A673 (cell line): ENCODE measurements around the gene KMT5B. TPM values are rescaled to one million over a fixed set of nuclear protein-coding genes. Genes with fewer than 3 reads are reported as not detected.
"Not testable (repeated sequence)": the region's sequence is repeated elsewhere in the genome, so short reads cannot be mapped to it uniquely, and the experiment has no call there.

Experiments used
- BruUV-seq: library from RNA; stranded (reverse); fragments of 400-500 nt; replicated peaks from 2 replicates; lab custom pipeline; 2021; lab: Mats Ljungman, UMichigan
- CTCF ChIA-PET: fragments of 300-600 bp; sonication (Branson Sonifier 250); formaldehyde crosslinking; loops from one replicate; lab custom pipeline; 2022; ENCODE audit warnings: antibody characterized with exemption; lab: Charles Lee
- POLR2A ChIA-PET: fragments of 300-600 bp; sonication (Branson Sonifier 250); formaldehyde crosslinking; loops from one replicate; lab custom pipeline; 2022; ENCODE audit warnings: antibody characterized with exemption; ENCODE audit not compliant: low non-redundant PET; lab: Charles Lee
- DNase-seq: peaks from one replicate; pipeline ENCODE4 v3.0.0-alpha.2; 2015; ENCODE audit warnings: low spot score
- H3K27ac ChIP-seq: fragments of 200-600 bp; sonication (generic); 2 replicates; pipeline ENCODE4 v1.5.1; 2016; ENCODE audit warnings: mixed run types, low read depth, mild to moderate bottlenecking, mixed read lengths, antibody characterized with exemption, low read length; ENCODE audit not compliant: poor library complexity, severe bottlenecking
- H3K27me3 ChIP-seq: fragments of 200-600 bp; sonication (generic); replicated peaks from 2 replicates; pipeline ENCODE4 v1.6.1; 2017; ENCODE audit warnings: mixed run types, low read depth, mild to moderate bottlenecking, mixed read lengths, antibody characterized with exemption, low read length; ENCODE audit not compliant: insufficient read depth, poor library complexity
- H3K36me3 ChIP-seq: fragments of 200-600 bp; sonication (generic); 2 replicates; pipeline ENCODE4 v1.6.1; 2016; ENCODE audit warnings: mixed run types, mild to moderate bottlenecking, mixed read lengths, antibody characterized with exemption, low read length; ENCODE audit not compliant: insufficient read depth, poor library complexity, severe bottlenecking
- H3K4me1 ChIP-seq: fragments of 200-600 bp; sonication (generic); 2 replicates; pipeline ENCODE4 v1.6.1; 2017; ENCODE audit warnings: mixed run types, mild to moderate bottlenecking, mixed read lengths, antibody characterized with exemption, low read length; ENCODE audit not compliant: insufficient read depth, poor library complexity, severe bottlenecking
- H3K4me3 ChIP-seq: fragments of 200-600 bp; sonication (generic); 2 replicates; pipeline ENCODE4 v1.5.1; 2016; ENCODE audit warnings: low read depth, mixed run types, mild to moderate bottlenecking, mixed read lengths, low read length; ENCODE audit not compliant: poor library complexity, severe bottlenecking
- H3K9me3 ChIP-seq: fragments of 200-600 bp; sonication (generic); 2 replicates; pipeline ENCODE4 v1.6.1; 2016; ENCODE audit warnings: mixed run types, low read depth, mild to moderate bottlenecking, mixed read lengths, antibody characterized with exemption, low read length; ENCODE audit not compliant: poor library complexity, severe bottlenecking
- EZH2 ChIP-seq: fragments of 200-600 bp; sonication (generic); IDR thresholded peaks from 2 replicates; pipeline ENCODE4 v1.6.1; 2017; ENCODE audit warnings: borderline replicate concordance, low read depth, mild to moderate bottlenecking, mixed read lengths, antibody characterized with exemption, low read length; ENCODE audit not compliant: poor library complexity, severe bottlenecking
- intact Hi-C: fragments of 100-400 bp; cut with micrococcal nuclease; formaldehyde crosslinking; loops from one replicate; pipeline ENCODE4 v1.10.0; 2022; ENCODE audit not compliant: unreplicated experiment
- total RNA-seq: library from RNA; stranded (reverse); gene quantifications from 2 replicates; pipeline ENCODE4 v1.2.3, GENCODE V29; 2021
- TF ChIP-seq, protein P1 (sequence below): fragments of 300-800, 200-600 bp; sonication (generic); conservative IDR thresholded peaks from 2 replicates; pipeline ENCODE4 v1.5.1; 2017; ENCODE audit warnings: low read depth, mild to moderate bottlenecking, antibody characterized with exemption, low read length, moderate library complexity, mixed read lengths

KMT5B gene
- total RNA-seq, 1 experiment from 2014 or later, result 35.4 TPM

DNA sequence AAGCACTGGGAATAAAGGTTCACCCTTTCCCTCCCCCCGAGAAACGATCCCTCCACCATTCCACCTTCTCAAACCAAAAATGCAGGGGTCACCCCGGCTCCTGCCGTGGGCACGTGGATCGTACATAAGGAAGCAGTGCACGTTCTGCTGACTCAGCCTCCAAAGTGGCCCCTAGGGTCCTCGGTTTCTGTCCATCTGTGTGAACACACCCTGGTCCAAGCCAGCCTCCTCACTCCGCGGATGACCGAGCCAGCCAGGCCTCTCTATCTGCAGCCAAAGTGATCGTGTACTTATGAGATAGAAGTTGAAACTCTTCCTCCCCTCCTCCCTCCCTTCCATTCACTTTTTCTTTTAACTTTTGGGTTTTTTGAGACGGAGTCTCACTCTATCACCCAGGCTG, 42.4 kb upstream of the KMT5B start:
- H3K4me1 ChIP-seq, result peaks cover 17% of the 10 kb centered on the region
- no peak overlapping the region for H3K4me3 ChIP-seq
- no peaks in the 10 kb centered on the region for H3K36me3 ChIP-seq
- no peak for DNase-seq
- TF ChIP-seq, protein P1, sequence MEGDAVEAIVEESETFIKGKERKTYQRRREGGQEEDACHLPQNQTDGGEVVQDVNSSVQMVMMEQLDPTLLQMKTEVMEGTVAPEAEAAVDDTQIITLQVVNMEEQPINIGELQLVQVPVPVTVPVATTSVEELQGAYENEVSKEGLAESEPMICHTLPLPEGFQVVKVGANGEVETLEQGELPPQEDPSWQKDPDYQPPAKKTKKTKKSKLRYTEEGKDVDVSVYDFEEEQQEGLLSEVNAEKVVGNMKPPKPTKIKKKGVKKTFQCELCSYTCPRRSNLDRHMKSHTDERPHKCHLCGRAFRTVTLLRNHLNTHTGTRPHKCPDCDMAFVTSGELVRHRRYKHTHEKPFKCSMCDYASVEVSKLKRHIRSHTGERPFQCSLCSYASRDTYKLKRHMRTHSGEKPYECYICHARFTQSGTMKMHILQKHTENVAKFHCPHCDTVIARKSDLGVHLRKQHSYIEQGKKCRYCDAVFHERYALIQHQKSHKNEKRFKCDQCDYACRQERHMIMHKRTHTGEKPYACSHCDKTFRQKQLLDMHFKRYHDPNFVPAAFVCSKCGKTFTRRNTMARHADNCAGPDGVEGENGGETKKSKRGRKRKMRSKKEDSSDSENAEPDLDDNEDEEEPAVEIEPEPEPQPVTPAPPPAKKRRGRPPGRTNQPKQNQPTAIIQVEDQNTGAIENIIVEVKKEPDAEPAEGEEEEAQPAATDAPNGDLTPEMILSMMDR, result no peak
- no peak for TF ChIP-seq EZH2
- H3K27ac ChIP-seq, result no peak overlapping the region
- ChIA-PET CTCF (no interaction called here), POLR2A (no interaction called here)
- H3K27me3 ChIP-seq, result no peaks in the 10 kb centered on the region
- intact Hi-C loops, result no loop called here
- no peaks in the 10 kb centered on the region for H3K9me3 ChIP-seq
- BruUV-seq, result no TSS peak

DNA sequence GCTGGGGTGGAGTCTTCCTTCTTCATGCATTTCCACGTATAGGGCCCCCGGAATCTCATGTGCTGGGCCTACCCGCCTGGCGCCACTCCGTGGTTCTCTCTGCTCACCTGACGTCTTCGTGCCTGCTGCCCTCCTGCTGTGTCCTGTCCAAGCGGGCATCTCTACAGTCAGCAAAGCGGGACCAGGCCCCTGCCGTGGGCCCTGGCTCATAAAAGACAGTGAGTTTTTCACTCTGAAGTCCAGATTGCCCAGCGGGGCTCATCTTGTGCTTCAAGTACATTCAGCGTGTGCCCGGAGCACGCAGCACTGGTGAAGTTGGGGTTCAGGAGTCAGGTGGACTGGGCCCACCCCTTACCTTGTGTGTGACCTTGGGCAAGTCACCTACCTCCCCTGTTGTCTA, 41.3 kb upstream of the KMT5B start:
- intact Hi-C loops, result no loop called here

DNA sequence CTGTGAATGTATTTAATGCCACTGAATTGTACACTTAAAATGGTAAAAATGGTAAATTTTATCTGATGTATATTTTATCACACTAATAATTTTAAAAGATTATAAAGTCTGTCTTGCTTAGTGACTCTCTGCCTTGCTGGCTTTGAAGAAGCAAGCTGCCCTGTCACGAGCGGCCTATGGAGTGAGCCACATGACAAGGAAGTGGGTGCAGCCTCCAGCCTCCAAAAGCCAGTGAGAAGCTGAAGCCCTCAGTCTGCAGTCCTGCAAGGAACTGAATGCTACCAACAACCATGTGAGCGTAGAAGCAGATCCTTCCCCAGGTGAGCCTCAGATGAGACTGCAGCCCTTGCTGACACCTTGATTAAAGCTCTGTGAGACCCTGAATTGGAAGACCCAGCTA, 38.7 kb upstream of the KMT5B start:
- Histone ChIP-seq H3K4me3 (no peak overlapping the region), H3K27ac (no peak overlapping the region), H3K9me3 (no peaks in the 10 kb centered on the region), H3K4me1 (peaks cover 9% of the 10 kb centered on the region), H3K27me3 (no peaks in the 10 kb centered on the region), H3K36me3 (no peaks in the 10 kb centered on the region)
- no peak for DNase-seq
- intact Hi-C loops, result no loop called here
- POLR2A ChIA-PET, result no interaction called here
- no TSS peak for BruUV-seq
- TF ChIP-seq, protein P1, result no peak
- no peak for TF ChIP-seq EZH2
- CTCF ChIA-PET, result no interaction called here

More for the DNA sequence above, 41.3 kb upstream of the KMT5B start:
- no peak overlapping the region for H3K27ac ChIP-seq
- BruUV-seq, result no TSS peak
- H3K4me3 ChIP-seq, result no peak overlapping the region
- H3K27me3 ChIP-seq, result no peaks in the 10 kb centered on the region
- H3K36me3 ChIP-seq, result no peaks in the 10 kb centered on the region
- no peaks in the 10 kb centered on the region for H3K9me3 ChIP-seq
- ChIA-PET CTCF (no interaction called here), POLR2A (no interaction called here)
- DNase-seq, result no peak
- TF ChIP-seq, protein P1, result no peak
- TF ChIP-seq EZH2, result no peak
- peaks cover 17% of the 10 kb centered on the region for H3K4me1 ChIP-seq

DNA sequence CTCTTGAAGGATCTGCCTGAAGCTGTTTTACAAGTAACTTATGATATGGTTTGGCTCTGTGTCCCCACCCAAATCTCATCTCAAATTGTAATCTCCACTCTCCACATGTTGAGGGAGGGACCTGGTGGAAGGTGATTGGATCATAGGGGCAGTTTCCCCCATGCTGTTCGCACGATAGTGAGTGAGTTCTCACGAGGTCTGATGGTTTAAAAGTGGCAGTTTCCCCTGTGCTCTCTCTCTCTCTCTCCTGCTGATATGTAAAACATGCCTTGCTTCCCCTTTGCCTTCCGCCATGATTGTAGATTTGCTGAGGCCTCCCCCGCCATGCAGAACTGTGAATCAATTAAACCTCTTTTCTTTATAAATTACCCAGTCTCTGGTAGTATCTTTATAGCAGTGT, 31.8 kb upstream of the KMT5B start:
- POLR2A ChIA-PET, CTCF ChIA-PET: not testable (repeated sequence)

DNA sequence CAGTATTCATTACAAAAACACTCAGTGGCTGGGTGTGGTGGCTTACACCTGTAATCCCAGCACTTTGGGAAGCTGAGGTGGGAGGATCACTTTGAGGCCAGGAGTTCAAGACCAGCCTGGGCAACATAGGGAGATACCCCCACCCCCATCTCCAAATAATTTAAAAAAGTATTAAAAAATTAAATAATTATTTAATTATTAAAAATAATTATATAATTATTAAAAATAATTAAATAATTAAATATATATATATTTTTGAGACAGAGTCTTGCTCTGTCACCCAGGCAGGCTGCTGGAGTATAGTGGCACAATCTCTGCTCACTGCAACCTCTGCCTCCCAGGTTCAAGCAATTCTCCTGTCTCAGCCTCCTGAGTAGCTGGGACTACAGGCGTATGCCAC, 30.8 kb upstream of the KMT5B start:
- H3K27ac ChIP-seq, H3K9me3 ChIP-seq, intact Hi-C loops, H3K27me3 ChIP-seq, CTCF ChIA-PET, H3K4me1 ChIP-seq, H3K4me3 ChIP-seq, BruUV-seq, H3K36me3 ChIP-seq, DNase-seq: not testable (repeated sequence)
- POLR2A ChIA-PET, result interaction anchor here (0.7 kb wide), 1 partner anchor 8 kb away, joined by 16 read pairs; no protein-coding TSS in a partner anchor

More for the DNA sequence above, 31.8 kb upstream of the KMT5B start:
- intact Hi-C loops, H3K4me3 ChIP-seq, H3K27me3 ChIP-seq, BruUV-seq, H3K27ac ChIP-seq, H3K9me3 ChIP-seq, H3K4me1 ChIP-seq, DNase-seq, H3K36me3 ChIP-seq: not testable (repeated sequence)
